K562 (cell line): ENCODE results near the gene RAP1GDS1. TPM values are rescaled to one million over a fixed set of nuclear protein-coding genes. Genes with fewer than 3 reads are reported as not detected.
A peak's percentile ranks its signal among the peaks of the same experiment; 100 is the strongest.

Source experiments
- ATAC-seq: fragments of 200-7000 bp; cut with Tn5 transposase; 3 replicates; pipeline ENCODE4 v1.9.1; 2020; ENCODE audit warnings: moderate library complexity
- BruUV-seq: library from RNA; stranded (reverse); fragments of 400-500 nt; replicated peaks from 2 replicates; lab custom pipeline; 2021; lab: Mats Ljungman, UMichigan
- CTCF ChIA-PET: fragments of 300-600 bp; formaldehyde crosslinking; extraction: SDS; loops from one replicate; lab custom pipeline; 2021; ENCODE audit warnings: low intra/inter-chr PET ratio; lab: Yijun Ruan, JAX
- POLR2A ChIA-PET: fragments of 300-600, 350-650 bp; sonication (Branson Sonifier 250); formaldehyde crosslinking; extraction: SDS; loops from one replicate; lab custom pipeline; 2021; ENCODE audit warnings: antibody characterized with exemption, inconsistent platforms; lab: Yijun Ruan, JAX
- DNase-seq, 4 experiments: peaks; one replicate each; pipeline versions ENCODE4 v3.0.0 to v3.0.0-alpha.2; 2011 to 2018; ENCODE audit warnings: low spot score in 3 of 4, mixed read lengths in 3 of 4; ENCODE audit errors: extremely low read depth in 1 of 4
- FAIRE-seq: peaks from 2 replicates; lab custom pipeline; 2011; peaks lifted over from hg19 to GRCh38; lab: Jason Lieb, UNC
- H2AFZ ChIP-seq: 2 replicates; pipeline ENCODE4 v1.6.0; 2011; ENCODE audit warnings: low read depth, low read length, control low read depth, inconsistent platforms
- H3K27ac ChIP-seq: fragments of 200-600 bp; 3 replicates; pipeline ENCODE4 v1.8.0; 2011; ENCODE audit warnings: low read depth, mild to moderate bottlenecking, control low read depth, inconsistent platforms, low read length, moderate library complexity, mixed read lengths; ENCODE audit errors: extremely low read depth
- H3K27me3 ChIP-seq, 2 experiments: fragments of 300-600 bp in 1 of 2; 2 replicates in 1 of 2; 3 replicates in 1 of 2; pipeline versions ENCODE4 v1.6.0 to v1.8.0; 2011; ENCODE audit warnings: inconsistent platforms in 2 of 2, low read length in 2 of 2, mild to moderate bottlenecking in 1 of 2, mixed read lengths in 1 of 2, moderate library complexity in 1 of 2; ENCODE audit not compliant: control insufficient read depth in 2 of 2, insufficient read depth in 2 of 2
- H3K36me3 ChIP-seq: fragments of 300-600 bp; 3 replicates; pipeline ENCODE4 v1.8.0; 2011; ENCODE audit warnings: mild to moderate bottlenecking, low read length, inconsistent platforms; ENCODE audit not compliant: control insufficient read depth, insufficient read depth
- H3K4me1 ChIP-seq, 2 experiments: fragments of 200-600 bp in 1 of 2; replicated peaks in 1 of 2; 2 replicates in 1 of 2; 3 replicates in 1 of 2; pipeline versions ENCODE4 v1.5.1 to v1.8.0; 2011; ENCODE audit warnings: inconsistent platforms in 2 of 2, low read length in 2 of 2, mild to moderate bottlenecking in 1 of 2, mixed read lengths in 1 of 2, moderate library complexity in 1 of 2; ENCODE audit not compliant: control insufficient read depth in 2 of 2, insufficient read depth in 2 of 2
- H3K4me2 ChIP-seq: 2 replicates; pipeline ENCODE4 v1.6.1; 2011; ENCODE audit warnings: low read length, control low read depth, inconsistent platforms, mixed read lengths; ENCODE audit not compliant: insufficient read depth
- H3K4me3 ChIP-seq: fragments of 200-600 bp; sonication (generic), shearing (Covaris generic); 2 replicates; pipeline ENCODE4 v1.5.1; 2016; ENCODE audit warnings: control low read depth, inconsistent platforms
- H3K79me2 ChIP-seq: fragments of 200-600 bp; 3 replicates; pipeline ENCODE4 v1.8.0; 2011; ENCODE audit warnings: low read length, inconsistent platforms; ENCODE audit not compliant: control insufficient read depth, insufficient read depth
- H3K9ac ChIP-seq, 2 experiments: 2 replicates each; pipeline versions ENCODE4 v1.6.0 to v1.6.1; 2011; ENCODE audit warnings: low read depth in 2 of 2, low read length in 2 of 2, control low read depth in 1 of 2, inconsistent platforms in 1 of 2, mild to moderate bottlenecking in 1 of 2, mixed read lengths in 1 of 2; ENCODE audit not compliant: insufficient read depth in 1 of 2
- H3K9me1 ChIP-seq: one replicate; pipeline ENCODE4 v1.6.0; 2011; ENCODE audit warnings: inconsistent platforms, mild to moderate bottlenecking, low read length, moderate library complexity; ENCODE audit not compliant: control insufficient read depth, insufficient read depth
- H3K9me3 ChIP-seq: replicated peaks from 2 replicates; pipeline ENCODE4 v1.5.1; 2011; ENCODE audit warnings: low read depth, low read length, inconsistent platforms; ENCODE audit not compliant: control insufficient read depth, insufficient read depth
- H4K20me1 ChIP-seq: replicated peaks from 2 replicates; pipeline ENCODE4 v1.6.1; 2011; ENCODE audit warnings: low read length, inconsistent platforms, mixed read lengths; ENCODE audit not compliant: control insufficient read depth, insufficient read depth
- CEBPG ChIP-seq, 3 experiments: fragments of 200-800 bp in 1 of 3; sonication (Bioruptor generic) in 1 of 3; sonication (generic) in 1 of 3; formaldehyde crosslinking in 1 of 3; IDR thresholded peaks in 2 of 3; conservative IDR thresholded peaks in 1 of 3; 2 replicates each; pipeline versions ENCODE4 v1.6.1 to v1.8.0; 2016 to 2022; ENCODE audit warnings: missing compliant biosample characterization in 2 of 3, missing genetic modification characterization in 2 of 3, mild to moderate bottlenecking in 1 of 3, missing genetic modification reagents in 1 of 3
- HDAC6 ChIP-seq: IDR thresholded peaks from 2 replicates; pipeline ENCODE4 v1.6.1; 2012; ENCODE audit warnings: low read depth, mild to moderate bottlenecking, control low read depth, inconsistent platforms, low read length, moderate library complexity
- ZC3H4 ChIP-seq: sonication (generic); formaldehyde crosslinking; IDR thresholded peaks from 2 replicates; pipeline ENCODE4 v1.9.0; 2021; ENCODE audit warnings: missing genetic modification reagents, borderline replicate concordance
- ZNF507 ChIP-seq: conservative IDR thresholded peaks from 2 replicates; pipeline ENCODE4 v1.6.1; 2017; ENCODE audit warnings: missing genetic modification characterization, missing compliant biosample characterization
- ZSCAN29 ChIP-seq: fragments of 450-650 bp; IDR thresholded peaks from 2 replicates; pipeline ENCODE4 v1.6.1; 2017
- WGBS: fragments of 100-300 bp; shearing (Covaris generic); methylation state at CpG from one replicate; pipeline ENCODE4 v1.1.6; 2016; ENCODE audit warnings: low coverage, mixed read lengths; ENCODE audit not compliant: insufficient coverage; ENCODE audit errors: missing lambda C conversion rate; 5-methylcytosine and 5-hydroxymethylcytosine counted together
- in situ Hi-C: fragments of 300-500 bp; cut with MboI; formaldehyde crosslinking; loops from 4 replicates; pipeline ENCODE4 v1.15.0; 2018; ENCODE audit warnings: inconsistent platforms, mixed read lengths
- intact Hi-C: fragments of 100-400 bp; cut with micrococcal nuclease; formaldehyde crosslinking; loops from 2 replicates; pipeline ENCODE4 v1.14.2; 2022
- polyA plus RNA-seq, 8 experiments: library from polyadenylated mRNA; depleted of rRNA in 4 of 8; stranded (reverse) in 5 of 8; unstranded in 3 of 8; fragments of >200 nt; fragmentation: Nextera tagmentation in 2 of 8; fragmentation: Illumina TruSeq in 1 of 8; extraction: Ambion mirVana in 2 of 8; extraction: Trizol in 1 of 8; gene quantifications; 2 replicates each; pipeline versions ENCODE4 v1.2.1 to v1.2.3, GENCODE V29; 2011 to 2014; ENCODE audit warnings: inconsistent platforms in 1 of 8, missing spikeins in 1 of 8
- total RNA-seq, 7 experiments: library from RNA; depleted of rRNA in 6 of 7; stranded (reverse); fragments of >200 nt in 6 of 7; fragmentation: Illumina TruSeq in 2 of 7; extraction: Trizol in 2 of 7; gene quantifications; 2 replicates each; pipeline versions ENCODE4 v1.2.1 to v1.2.3, GENCODE V29; 2011 to 2021; ENCODE audit warnings: low replicate concordance in 1 of 7
- TF ChIP-seq, protein P1 (sequence below), 2 experiments: fragments of 450-650 bp in 1 of 2; sonication (generic) in 1 of 2; formaldehyde crosslinking in 1 of 2; IDR thresholded peaks in 1 of 2; conservative IDR thresholded peaks in 1 of 2; 2 replicates each; pipeline versions ENCODE4 v1.6.1 to v1.8.1; 2016 to 2023; ENCODE audit warnings: mild to moderate bottlenecking in 2 of 2, moderate library complexity in 2 of 2, inconsistent platforms in 1 of 2, missing genetic modification reagents in 1 of 2

RAP1GDS1 gene
- total and polyA plus RNA-seq, 9 of the 15 experiments (the other 6 are each of a cell fraction or from before 2014, with no cell fraction given), result 27.2 to 55.6 (median 31.5) TPM

- H3K4me1 ChIP-seq, result no peaks in the 10 kb centered on the region
- no peaks in the 10 kb centered on the region for H3K27me3 ChIP-seq
- intact Hi-C loops (no loop called here), in situ Hi-C loops (no loop called here)
- no peak overlapping the region for H3K4me3 ChIP-seq
- H4K20me1 ChIP-seq, result no peaks in the 10 kb centered on the region
- BruUV-seq, result no TSS peak
- no peak overlapping the region for H3K4me2 ChIP-seq
- POLR2A ChIA-PET, result no interaction called here
- H3K9me1 ChIP-seq, result no peaks in the 10 kb centered on the region
- H3K9ac ChIP-seq, result no peak overlapping the region
- FAIRE-seq (no peak), ATAC-seq (no peak), DNase-seq (no peak)
- H3K27ac ChIP-seq, result no peak overlapping the region
- no peaks in the 10 kb centered on the region for H3K9me3 ChIP-seq
- no peaks in the 10 kb centered on the region for H3K79me2 ChIP-seq
- TF ChIP-seq ZC3H4 (no peak), ZNF507 (peak; percentile 10; the same call in 1 of the 2 replicates)
- 63% methylated on average over 1 of the region's 1 CpG for WGBS
- H3K36me3 ChIP-seq, result no peaks in the 10 kb centered on the region
- H2AFZ ChIP-seq, result no peak overlapping the region
- CTCF ChIA-PET, result no interaction called here
These were observed 116.4 kb downstream of the RAP1GDS1 start for GRCh38 chr4:98377559-98377958.

GRCh38 chr4:98381306-98381705 lies 120.1 kb downstream of the RAP1GDS1 start:
- no peak for DNase-seq
- in situ Hi-C loops, result no loop called here
- Histone ChIP-seq H3K4me3 (no peak overlapping the region), H2AFZ (no peak overlapping the region), H3K27me3 (no peaks in the 10 kb centered on the region), H3K9me3 (no peaks in the 10 kb centered on the region), H3K4me1 (no peaks in the 10 kb centered on the region), H4K20me1 (no peaks in the 10 kb centered on the region), H3K79me2 (no peaks in the 10 kb centered on the region), H3K4me2 (no peak overlapping the region), H3K27ac (no peak overlapping the region), H3K36me3 (no peaks in the 10 kb centered on the region), H3K9me1 (no peaks in the 10 kb centered on the region), H3K9ac (no peak overlapping the region)
- no peak for ATAC-seq
- TF ChIP-seq HDAC6, result no peak
- TF ChIP-seq, protein P1, sequence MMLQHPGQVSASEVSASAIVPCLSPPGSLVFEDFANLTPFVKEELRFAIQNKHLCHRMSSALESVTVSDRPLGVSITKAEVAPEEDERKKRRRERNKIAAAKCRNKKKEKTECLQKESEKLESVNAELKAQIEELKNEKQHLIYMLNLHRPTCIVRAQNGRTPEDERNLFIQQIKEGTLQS (IDR thresholded peaks at IDR 0.05), result peak; percentile 45
- TF ChIP-seq, protein P1 (CRISPR knock-in tag; conservative IDR thresholded peaks at IDR 0.05), result no peak
- no peak for TF ChIP-seq ZSCAN29
- TF ChIP-seq CEBPG (CRISPR knock-in tag; IDR thresholded peaks at IDR 0.05), result no peak
- TF ChIP-seq CEBPG (tag; conservative IDR thresholded peaks at IDR 0.05 in 1 of 2, IDR thresholded peaks at IDR 0.05 in 1 of 2), result peak in 1 of 2 experiments; percentile 54; a peak in 1 of 4 replicates
- no peak for FAIRE-seq
- 77% methylated on average over 2 of the region's 2 CpGs for WGBS
- POLR2A ChIA-PET, result interaction anchor here (1.1 kb wide), 1 partner anchor 9 kb away, joined by 3 read pairs; no protein-coding TSS in a partner anchor
- no TSS peak for BruUV-seq
- intact Hi-C loops, result no loop called here
- CTCF ChIA-PET, result no interaction called here
